Bronchial epithelial cell (primary cell): Measurements from ENCODE around the gene LSM4. TPM values are rescaled to one million over a fixed set of nuclear protein-coding genes. Genes with fewer than 3 reads are reported as not detected.

ENCODE experiments used
- DNase-seq: peaks from one replicate; pipeline ENCODE4 v3.0.0-alpha.2; 2010; ENCODE audit warnings: low read depth
- FAIRE-seq: peaks from 2 replicates; lab custom pipeline; 2011; peaks lifted over from hg19 to GRCh38; lab: Jason Lieb, UNC
- H3K27me3 ChIP-seq: 2 replicates; pipeline ENCODE4 v1.5.1; 2011; ENCODE audit warnings: low read length; ENCODE audit not compliant: control insufficient read depth, insufficient read depth
- H3K36me3 ChIP-seq: 2 replicates; pipeline ENCODE4 v1.5.1; 2011; ENCODE audit warnings: low read length; ENCODE audit not compliant: control insufficient read depth, insufficient read depth
- H3K4me3 ChIP-seq: 2 replicates; pipeline ENCODE4 v1.5.1; 2011; ENCODE audit warnings: mild to moderate bottlenecking, low read depth, low read length, control low read depth
- total RNA-seq: library from RNA; depleted of rRNA; stranded (reverse); fragments of >200 nt; gene quantifications from 2 replicates; pipeline ENCODE4 v1.2.1, GENCODE V29; 2014
- TF ChIP-seq, protein P1 (sequence below): IDR thresholded peaks from 2 replicates; pipeline ENCODE4 v1.5.1; 2011; ENCODE audit warnings: mild to moderate bottlenecking, moderate library complexity, low read length, control low read depth, inconsistent platforms; ENCODE audit not compliant: insufficient read depth, severe bottlenecking

The LSM4 gene
- total RNA-seq, 1 donor from 2014 or later = 208 TPM

DNA sequence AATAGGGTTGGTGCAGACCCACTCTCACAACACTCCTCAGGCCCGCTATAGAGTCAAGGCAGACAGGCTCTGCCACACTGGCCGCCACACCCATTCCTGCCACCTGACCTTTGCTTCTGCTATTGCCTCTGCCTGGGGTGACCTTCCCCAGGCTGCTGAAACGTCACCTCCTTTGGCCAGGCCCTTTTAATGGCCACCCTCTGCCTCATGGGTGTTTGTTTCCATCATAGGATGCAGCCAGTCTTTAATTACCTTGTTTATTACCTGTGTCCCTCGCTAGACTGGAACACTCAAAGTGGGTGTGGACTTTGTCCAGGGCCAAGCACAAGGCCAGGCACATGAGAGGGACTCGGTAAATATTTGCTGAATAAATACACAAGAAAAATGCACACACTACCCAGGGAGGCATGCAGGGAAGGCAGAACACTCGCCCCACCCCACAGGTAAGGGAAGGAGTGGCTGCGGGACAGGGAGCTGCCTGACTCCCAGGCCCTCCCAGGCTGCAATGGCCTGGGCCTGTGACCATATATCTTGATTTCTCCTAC, 3.2 kb downstream of the LSM4 start:
- no peak overlapping the region for H3K4me3 ChIP-seq
- FAIRE-seq (no peak), DNase-seq (no peak)
- H3K36me3 ChIP-seq = peaks cover 4% of the 10 kb centered on the region
- TF ChIP-seq, protein P1, sequence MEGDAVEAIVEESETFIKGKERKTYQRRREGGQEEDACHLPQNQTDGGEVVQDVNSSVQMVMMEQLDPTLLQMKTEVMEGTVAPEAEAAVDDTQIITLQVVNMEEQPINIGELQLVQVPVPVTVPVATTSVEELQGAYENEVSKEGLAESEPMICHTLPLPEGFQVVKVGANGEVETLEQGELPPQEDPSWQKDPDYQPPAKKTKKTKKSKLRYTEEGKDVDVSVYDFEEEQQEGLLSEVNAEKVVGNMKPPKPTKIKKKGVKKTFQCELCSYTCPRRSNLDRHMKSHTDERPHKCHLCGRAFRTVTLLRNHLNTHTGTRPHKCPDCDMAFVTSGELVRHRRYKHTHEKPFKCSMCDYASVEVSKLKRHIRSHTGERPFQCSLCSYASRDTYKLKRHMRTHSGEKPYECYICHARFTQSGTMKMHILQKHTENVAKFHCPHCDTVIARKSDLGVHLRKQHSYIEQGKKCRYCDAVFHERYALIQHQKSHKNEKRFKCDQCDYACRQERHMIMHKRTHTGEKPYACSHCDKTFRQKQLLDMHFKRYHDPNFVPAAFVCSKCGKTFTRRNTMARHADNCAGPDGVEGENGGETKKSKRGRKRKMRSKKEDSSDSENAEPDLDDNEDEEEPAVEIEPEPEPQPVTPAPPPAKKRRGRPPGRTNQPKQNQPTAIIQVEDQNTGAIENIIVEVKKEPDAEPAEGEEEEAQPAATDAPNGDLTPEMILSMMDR = no peak
- no peaks in the 10 kb centered on the region for H3K27me3 ChIP-seq

DNA sequence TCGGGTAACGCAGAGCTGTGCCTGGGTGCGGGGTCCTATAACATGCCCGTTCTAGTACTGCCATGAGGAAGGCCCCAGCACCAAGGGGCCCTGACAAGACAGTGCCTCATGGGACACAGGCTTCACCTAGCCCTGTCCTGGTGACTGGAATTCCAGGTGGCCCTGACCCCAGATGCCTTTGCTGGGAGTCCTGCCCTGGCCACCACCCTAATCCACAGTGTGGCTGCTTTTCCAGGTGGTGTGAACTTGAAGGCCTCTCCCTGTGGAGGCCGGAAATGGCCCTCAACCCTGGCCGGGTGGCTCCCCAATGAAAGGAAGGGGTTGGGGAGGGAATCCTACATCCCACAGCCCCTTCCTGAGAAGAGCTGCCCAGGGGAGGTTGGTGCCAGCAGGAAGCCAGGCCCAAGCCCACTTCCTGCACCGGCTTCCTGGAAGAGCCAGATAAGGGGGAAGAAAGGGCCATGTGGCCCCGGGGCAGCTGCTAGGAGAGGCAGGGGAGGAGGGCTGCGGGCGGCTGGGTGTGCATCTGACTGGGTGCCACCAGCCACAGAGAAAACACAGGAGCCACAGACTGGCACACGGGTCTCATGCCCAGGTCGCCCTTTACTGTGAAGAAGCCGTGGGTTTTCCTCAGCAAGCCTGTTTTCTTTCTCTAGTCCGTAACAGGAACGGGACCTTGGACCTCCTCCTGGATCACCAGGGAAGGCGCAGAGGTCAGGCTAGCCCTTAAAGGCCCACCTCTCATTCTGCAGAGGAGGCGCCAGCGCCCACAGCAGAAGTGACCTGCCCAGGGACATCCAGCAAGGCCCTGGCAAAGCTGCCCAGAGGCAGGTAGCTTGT, 4.7 kb downstream of the LSM4 start:
- no peak overlapping the region for H3K4me3 ChIP-seq
- no peaks in the 10 kb centered on the region for H3K27me3 ChIP-seq
- peaks cover 7% of the 10 kb centered on the region for H3K36me3 ChIP-seq
- no peak for DNase-seq
- FAIRE-seq = no peak
- TF ChIP-seq, protein P1 = no peak

DNA sequence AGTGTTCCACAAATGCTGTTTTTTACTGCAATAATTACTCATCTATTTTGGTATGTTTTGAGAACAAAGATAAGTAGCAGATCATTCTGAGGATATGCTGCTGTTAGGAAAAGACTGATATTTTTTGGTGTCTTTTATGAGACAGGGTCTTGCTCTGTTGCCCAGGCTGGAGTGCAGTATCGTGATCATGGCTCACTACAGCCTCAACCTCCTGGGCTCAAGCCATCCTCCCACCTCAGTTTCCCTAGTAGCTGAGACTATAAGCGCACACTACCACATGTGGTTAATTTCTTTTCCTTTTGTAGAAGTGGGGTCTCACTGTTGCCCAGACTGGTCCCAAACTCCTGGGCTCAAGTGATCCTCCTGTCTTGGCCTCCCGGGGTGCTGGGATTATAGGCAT, 9.5 kb downstream of the LSM4 start:
- Histone ChIP-seq H3K36me3 (peaks cover 22% of the 10 kb centered on the region), H3K4me3 (no peak overlapping the region), H3K27me3 (no peaks in the 10 kb centered on the region)
- no peak for DNase-seq
- TF ChIP-seq, protein P1 = no peak
- FAIRE-seq = no peak

DNA sequence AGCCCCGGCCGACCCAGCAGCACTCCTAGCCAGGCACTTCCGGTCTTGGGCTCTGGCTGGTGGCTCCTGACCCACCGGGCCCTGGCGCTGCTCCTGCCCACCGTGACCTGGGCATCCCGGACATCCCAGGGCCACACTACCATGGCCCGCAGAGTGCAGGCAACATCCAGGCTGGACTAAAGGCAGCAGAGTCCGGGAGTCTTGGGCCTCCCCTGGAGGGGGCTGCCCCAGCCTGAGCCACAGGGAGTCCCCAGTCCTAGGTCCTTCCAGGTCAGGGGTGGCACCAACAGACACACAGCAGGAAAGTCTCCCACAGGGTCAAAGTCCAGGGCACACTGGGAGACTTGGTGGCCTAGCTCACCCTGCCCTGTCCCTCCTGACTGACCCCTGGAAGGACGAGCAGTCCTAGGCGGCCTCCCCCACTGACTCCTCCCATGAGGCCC, 10.8 kb downstream of the LSM4 start:
- H3K36me3 ChIP-seq = peaks cover 25% of the 10 kb centered on the region
- TF ChIP-seq, protein P1 = no peak
- no peak for DNase-seq

DNA sequence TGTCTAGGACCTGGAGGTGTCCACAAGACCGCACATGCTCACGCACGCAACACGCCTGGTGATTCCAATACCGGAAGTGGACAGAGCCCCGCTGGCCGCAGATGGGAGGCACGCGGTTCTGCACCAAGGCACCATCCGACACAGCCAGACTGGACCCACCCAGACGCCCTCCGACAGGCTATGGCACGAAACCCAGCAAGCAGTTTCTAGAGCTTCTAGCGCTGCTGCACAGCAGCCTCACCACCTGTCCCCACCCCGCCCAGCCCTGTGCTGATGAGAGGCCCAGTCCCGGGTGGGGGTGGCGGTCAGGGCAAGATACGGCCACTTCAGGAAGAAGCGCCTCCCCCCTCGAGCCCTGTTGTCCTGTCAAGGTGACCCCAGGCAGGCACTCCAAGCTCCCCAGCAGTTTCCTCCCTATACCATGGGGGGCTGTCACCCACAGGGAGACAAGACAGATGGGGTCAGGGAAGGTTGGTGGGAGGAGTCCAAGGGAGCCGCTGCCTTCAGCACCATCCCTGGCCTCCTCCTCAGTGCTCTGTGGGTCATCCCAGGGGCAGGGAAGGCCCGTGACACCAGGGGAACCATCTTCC, 11.3 kb downstream of the LSM4 start:
- no peak overlapping the region for H3K4me3 ChIP-seq
- DNase-seq = no peak
- peaks cover 26% of the 10 kb centered on the region for H3K36me3 ChIP-seq
- TF ChIP-seq, protein P1 = no peak
- H3K27me3 ChIP-seq = no peaks in the 10 kb centered on the region
- FAIRE-seq = no peak

More for the DNA sequence above, 10.8 kb downstream of the LSM4 start:
- no peak for FAIRE-seq
- Histone ChIP-seq H3K27me3 (no peaks in the 10 kb centered on the region), H3K4me3 (no peak overlapping the region)
